GM12865 (cell line): ENCODE measurements around the gene LAMC2.

Experiments
- DNase-seq: peaks from one replicate; pipeline ENCODE4 v3.0.0; 2010; ENCODE audit warnings: low read depth
- H3K4me3 ChIP-seq: 2 replicates; pipeline ENCODE4 v1.5.1; 2011; ENCODE audit warnings: mild to moderate bottlenecking, low read depth, low read length, control low read depth
- CTCF ChIP-seq: IDR thresholded peaks from 2 replicates; pipeline ENCODE4 v1.5.1; 2011; ENCODE audit warnings: low read length, control low read depth, low read depth, inconsistent platforms; ENCODE audit not compliant: insufficient read depth; ENCODE audit errors: missing control alignments

The LAMC2 gene

GRCh38 chr1:183282101-183282855 lies 96.2 kb downstream of the LAMC2 start:
- no peak overlapping the region for H3K4me3 ChIP-seq
- no peak for DNase-seq
- TF ChIP-seq CTCF: no peak

DNA sequence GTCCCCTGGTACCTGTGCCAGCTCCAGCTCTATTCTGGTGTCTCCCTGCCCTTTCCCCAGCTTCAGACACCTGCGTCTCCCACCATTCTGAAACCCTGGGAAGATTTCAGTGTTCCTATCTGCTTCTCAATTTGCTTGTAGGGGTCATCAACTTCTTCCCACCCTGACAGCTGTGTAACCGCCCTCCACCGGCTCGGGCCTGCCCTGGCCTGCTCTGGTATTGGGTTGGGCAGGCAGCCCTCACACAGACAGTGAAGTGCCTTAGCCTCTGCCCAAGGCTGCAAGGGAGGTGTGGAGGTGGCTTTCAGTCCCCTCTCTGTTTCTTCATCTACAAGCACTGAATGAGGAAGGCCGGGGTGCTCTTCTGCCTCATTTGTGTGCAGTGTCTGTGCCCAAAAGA lies 97.2 kb downstream of the LAMC2 start:
- no peak overlapping the region for H3K4me3 ChIP-seq
- DNase-seq: no peak
- no peak for TF ChIP-seq CTCF

- H3K4me3 ChIP-seq: no peak overlapping the region
- no peak for TF ChIP-seq CTCF
- DNase-seq: peak; percentile 50
Observed at GRCh38 chr1:183284086-183284485, 98.0 kb downstream of the LAMC2 start.

GRCh38 chr1:183285256-183285655 lies 99.2 kb downstream of the LAMC2 start:
- no peak overlapping the region for H3K4me3 ChIP-seq
- no peak for DNase-seq
- no peak for TF ChIP-seq CTCF

DNA sequence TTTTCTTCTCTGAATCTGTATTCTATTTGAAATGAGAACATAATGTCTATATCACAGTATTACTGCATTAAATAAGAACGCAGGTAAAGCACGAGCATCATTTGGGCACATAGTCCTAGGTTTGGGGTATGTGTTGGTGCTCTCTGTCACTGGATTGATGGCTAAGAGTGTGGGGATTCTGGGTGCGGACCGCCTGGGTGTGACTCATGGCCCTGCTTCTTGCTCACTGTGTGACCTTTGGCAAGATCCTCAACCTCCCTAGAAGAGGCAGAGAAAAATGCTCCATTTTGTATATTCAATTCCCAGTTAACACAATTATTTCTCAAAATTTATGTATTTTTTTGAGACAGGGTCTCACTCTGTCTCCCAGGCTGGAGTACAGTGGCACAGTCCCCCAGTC lies 99.7 kb downstream of the LAMC2 start:
- DNase-seq: no peak
- TF ChIP-seq CTCF: no peak
- no peak overlapping the region for H3K4me3 ChIP-seq

- no peak for DNase-seq
- no peak overlapping the region for H3K4me3 ChIP-seq
- TF ChIP-seq CTCF: no peak
Observed at GRCh38 chr1:183287191-183287675, 101.2 kb downstream of the LAMC2 start.

GRCh38 chr1:183288583-183288982 lies 102.5 kb downstream of the LAMC2 start:
- H3K4me3 ChIP-seq: no peak overlapping the region
- no peak for DNase-seq
- no peak for TF ChIP-seq CTCF
